IPS-18a (cell line): Measurements from ENCODE around the gene EFCAB6.

ENCODE experiments used
- H3K27ac ChIP-seq: one replicate; pipeline ENCODE4 v1.5.1; 2013; ENCODE audit warnings: low read length
- H3K27me3 ChIP-seq: one replicate; pipeline ENCODE4 v1.6.1; 2013; ENCODE audit warnings: mild to moderate bottlenecking, low read length; ENCODE audit not compliant: control insufficient read depth, insufficient read depth
- H3K36me3 ChIP-seq: one replicate; pipeline ENCODE4 v1.6.1; 2013; ENCODE audit warnings: low read depth, low read length; ENCODE audit not compliant: control insufficient read depth
- H3K4me1 ChIP-seq: one replicate; pipeline ENCODE4 v1.6.1; 2013; ENCODE audit warnings: low read depth, low read length; ENCODE audit not compliant: control insufficient read depth
- H3K4me3 ChIP-seq: one replicate; pipeline ENCODE4 v1.5.1; 2013; ENCODE audit warnings: low read length
- H3K9ac ChIP-seq: one replicate; pipeline ENCODE4 v1.6.1; 2013; ENCODE audit warnings: mild to moderate bottlenecking, low read length, moderate library complexity
- H3K9me3 ChIP-seq: one replicate; pipeline ENCODE4 v1.6.1; 2013; ENCODE audit warnings: low read depth, low read length; ENCODE audit not compliant: control insufficient read depth

Gene EFCAB6

GRCh38 chr22:43706571-43707328 is 105.4 kb downstream of the EFCAB6 start:
- Histone ChIP-seq H3K36me3 (no peaks in the 10 kb centered on the region), H3K4me3 (no peak overlapping the region), H3K4me1 (peaks cover 13% of the 10 kb centered on the region), H3K9me3 (no peaks in the 10 kb centered on the region), H3K27ac (no peak overlapping the region), H3K9ac (no peak overlapping the region), H3K27me3 (no peaks in the 10 kb centered on the region)

- Histone ChIP-seq H3K9ac (no peak overlapping the region), H3K36me3 (no peaks in the 10 kb centered on the region), H3K9me3 (no peaks in the 10 kb centered on the region), H3K27ac (no peak overlapping the region), H3K4me1 (peaks cover 13% of the 10 kb centered on the region), H3K4me3 (no peak overlapping the region), H3K27me3 (no peaks in the 10 kb centered on the region)
These were observed 106.0 kb downstream of the EFCAB6 start for GRCh38 chr22:43706151-43706550.

- H3K9me3 ChIP-seq, result no peaks in the 10 kb centered on the region
- no peaks in the 10 kb centered on the region for H3K27me3 ChIP-seq
- no peak overlapping the region for H3K27ac ChIP-seq
- no peaks in the 10 kb centered on the region for H3K36me3 ChIP-seq
- no peak overlapping the region for H3K9ac ChIP-seq
- H3K4me3 ChIP-seq, result no peak overlapping the region
- peaks cover 9% of the 10 kb centered on the region for H3K4me1 ChIP-seq
These were observed 108.1 kb downstream of the EFCAB6 start for GRCh38 chr22:43704051-43704450.

DNA sequence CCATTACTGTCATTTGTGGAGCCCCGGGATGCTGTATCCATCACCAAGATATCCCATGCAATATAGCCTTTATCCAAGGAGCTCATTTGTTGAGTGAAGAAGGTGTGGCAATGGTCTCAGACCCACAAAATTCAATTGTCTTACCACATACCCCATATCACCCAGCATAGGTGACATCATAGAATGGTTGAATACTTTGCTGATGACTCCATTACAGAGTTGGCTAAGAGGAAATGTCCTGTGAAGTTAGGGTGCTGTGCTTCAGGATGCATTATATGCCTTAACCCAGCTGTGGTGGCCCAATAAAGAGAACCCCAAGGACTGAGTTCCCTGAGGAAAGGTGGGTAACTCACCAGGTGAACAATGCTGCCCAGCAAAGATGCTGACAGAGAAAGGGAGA is 113.7 kb downstream of the EFCAB6 start:
- no peaks in the 10 kb centered on the region for H3K9me3 ChIP-seq
- H3K27ac ChIP-seq, result no peak overlapping the region
- H3K27me3 ChIP-seq, result no peaks in the 10 kb centered on the region
- no peak overlapping the region for H3K9ac ChIP-seq
- no peaks in the 10 kb centered on the region for H3K36me3 ChIP-seq
- H3K4me3 ChIP-seq, result no peak overlapping the region
- H3K4me1 ChIP-seq, result no peaks in the 10 kb centered on the region

- Histone ChIP-seq H3K27me3 (no peaks in the 10 kb centered on the region), H3K36me3 (no peaks in the 10 kb centered on the region), H3K9ac (no peak overlapping the region), H3K9me3 (no peaks in the 10 kb centered on the region), H3K4me1 (no peaks in the 10 kb centered on the region), H3K27ac (no peak overlapping the region), H3K4me3 (no peak overlapping the region)
These were observed 114.2 kb downstream of the EFCAB6 start for GRCh38 chr22:43697894-43698293.

DNA sequence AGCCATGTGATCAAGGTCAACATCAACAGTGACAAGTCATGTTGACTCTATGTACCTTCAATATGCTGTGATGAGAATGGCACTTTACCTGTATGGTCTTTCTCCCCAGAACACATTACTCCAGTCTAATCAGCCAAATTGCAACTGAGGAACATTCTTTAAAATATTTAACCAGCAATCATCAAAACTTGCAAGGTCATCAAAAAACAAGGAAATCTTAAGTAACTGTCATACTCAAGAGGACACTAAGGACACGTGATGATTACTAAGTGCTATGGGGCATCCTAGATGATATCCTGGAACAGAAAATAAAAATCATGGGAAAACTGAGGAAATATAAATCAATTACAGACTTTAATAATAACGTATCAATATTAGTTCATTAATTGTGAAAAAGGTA is 118.9 kb downstream of the EFCAB6 start:
- Histone ChIP-seq H3K9me3 (no peaks in the 10 kb centered on the region), H3K36me3 (no peaks in the 10 kb centered on the region)

GRCh38 chr22:43689356-43689755 is 122.7 kb downstream of the EFCAB6 start:
- Histone ChIP-seq H3K4me3 (no peak overlapping the region), H3K36me3 (no peaks in the 10 kb centered on the region), H3K4me1 (no peaks in the 10 kb centered on the region), H3K9ac (no peak overlapping the region), H3K9me3 (no peaks in the 10 kb centered on the region), H3K27me3 (no peaks in the 10 kb centered on the region), H3K27ac (no peak overlapping the region)

More for the DNA sequence above, 118.9 kb downstream of the EFCAB6 start:
- no peaks in the 10 kb centered on the region for H3K27me3 ChIP-seq
- no peak overlapping the region for H3K4me3 ChIP-seq
- no peak overlapping the region for H3K27ac ChIP-seq
- H3K4me1 ChIP-seq, result no peaks in the 10 kb centered on the region
- H3K9ac ChIP-seq, result no peak overlapping the region

- Histone ChIP-seq H3K27ac (no peak overlapping the region), H3K9ac (no peak overlapping the region), H3K4me1 (peaks cover 10% of the 10 kb centered on the region), H3K9me3 (peaks cover 4% of the 10 kb centered on the region), H3K27me3 (no peaks in the 10 kb centered on the region), H3K4me3 (no peak overlapping the region), H3K36me3 (no peaks in the 10 kb centered on the region)
These were observed 129.3 kb downstream of the EFCAB6 start for GRCh38 chr22:43682851-43683250.

DNA sequence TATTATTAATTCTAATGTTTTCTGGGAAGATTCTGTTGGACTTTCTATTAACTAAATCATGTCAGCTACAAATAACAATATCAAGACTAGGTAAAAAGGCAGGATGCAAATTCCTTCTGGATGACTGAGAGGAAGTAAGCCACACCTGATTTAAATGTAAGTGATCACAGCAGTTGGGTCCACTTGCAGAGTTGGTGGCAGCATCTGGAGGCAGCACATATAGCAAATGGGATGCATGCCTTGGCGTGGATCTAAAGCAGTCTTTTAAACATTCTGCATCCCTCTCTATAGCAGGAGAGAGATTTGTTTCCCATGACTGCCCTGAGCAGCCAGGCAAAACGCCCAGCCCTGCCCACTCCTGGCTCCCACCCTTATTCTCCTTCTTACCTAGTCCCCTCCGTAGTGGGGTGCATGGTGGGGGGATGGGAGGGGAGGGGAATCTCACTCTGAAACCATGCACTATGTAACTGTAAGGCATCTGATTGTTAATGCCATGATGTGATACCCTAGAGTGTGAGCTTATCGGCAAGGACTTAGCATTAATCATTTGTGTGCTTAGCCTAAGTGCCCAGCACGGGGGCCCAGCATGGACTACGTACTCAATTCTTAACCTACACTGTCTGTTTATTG is 130.3 kb downstream of the EFCAB6 start:
- Histone ChIP-seq H3K27me3 (no peaks in the 10 kb centered on the region), H3K4me3 (no peak overlapping the region), H3K4me1 (peaks cover 10% of the 10 kb centered on the region), H3K9ac (no peak overlapping the region), H3K36me3 (no peaks in the 10 kb centered on the region), H3K9me3 (peaks cover 4% of the 10 kb centered on the region), H3K27ac (no peak overlapping the region)

DNA sequence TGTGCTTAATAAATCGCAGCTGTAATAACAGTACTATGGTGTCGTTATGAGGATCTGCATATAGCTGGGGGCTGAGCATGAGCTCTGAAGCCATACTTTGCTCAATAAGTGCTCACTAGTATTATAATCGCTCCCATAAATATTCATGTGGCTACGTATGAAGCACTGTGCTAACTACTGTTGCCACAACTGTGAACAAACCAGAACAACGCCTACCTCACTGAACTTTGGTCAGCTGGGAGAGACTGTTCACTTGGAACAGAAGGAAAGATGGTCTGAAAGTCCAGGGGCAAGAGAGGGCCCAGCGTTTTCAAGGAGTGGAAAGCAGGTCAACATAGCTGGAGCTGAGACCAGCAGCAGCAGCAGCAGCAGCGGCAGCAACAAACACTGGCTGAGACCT is 141.6 kb downstream of the EFCAB6 start:
- H3K27ac ChIP-seq, result no peak overlapping the region
- H3K4me3 ChIP-seq, result no peak overlapping the region
- H3K36me3 ChIP-seq, result no peaks in the 10 kb centered on the region
- no peaks in the 10 kb centered on the region for H3K9me3 ChIP-seq
- H3K4me1 ChIP-seq, result no peaks in the 10 kb centered on the region
- no peak overlapping the region for H3K9ac ChIP-seq
- H3K27me3 ChIP-seq, result no peaks in the 10 kb centered on the region

- Histone ChIP-seq H3K27ac (no peak overlapping the region), H3K9ac (no peak overlapping the region), H3K4me3 (no peak overlapping the region), H3K4me1 (no peaks in the 10 kb centered on the region), H3K9me3 (no peaks in the 10 kb centered on the region), H3K27me3 (no peaks in the 10 kb centered on the region), H3K36me3 (no peaks in the 10 kb centered on the region)
These were observed 142.9 kb downstream of the EFCAB6 start for GRCh38 chr22:43669190-43669589.

GRCh38 chr22:43667656-43668055 is 144.4 kb downstream of the EFCAB6 start:
- Histone ChIP-seq H3K4me1 (no peaks in the 10 kb centered on the region), H3K9me3 (no peaks in the 10 kb centered on the region), H3K9ac (no peak overlapping the region), H3K27me3 (no peaks in the 10 kb centered on the region), H3K4me3 (no peak overlapping the region), H3K36me3 (no peaks in the 10 kb centered on the region), H3K27ac (no peak overlapping the region)
